Measurements from ENCODE around the gene PKD1. TPM values are rescaled to one million over a fixed set of nuclear protein-coding genes. Genes with fewer than 3 reads are reported as not detected.
"Not testable (repeated sequence)": the region's sequence is repeated elsewhere in the genome, so short reads cannot be mapped to it uniquely, and the experiment has no call there.

PKD1 gene
- total RNA-seq, 1 experiment from 2014 or later: 72.8 TPM

DNA sequence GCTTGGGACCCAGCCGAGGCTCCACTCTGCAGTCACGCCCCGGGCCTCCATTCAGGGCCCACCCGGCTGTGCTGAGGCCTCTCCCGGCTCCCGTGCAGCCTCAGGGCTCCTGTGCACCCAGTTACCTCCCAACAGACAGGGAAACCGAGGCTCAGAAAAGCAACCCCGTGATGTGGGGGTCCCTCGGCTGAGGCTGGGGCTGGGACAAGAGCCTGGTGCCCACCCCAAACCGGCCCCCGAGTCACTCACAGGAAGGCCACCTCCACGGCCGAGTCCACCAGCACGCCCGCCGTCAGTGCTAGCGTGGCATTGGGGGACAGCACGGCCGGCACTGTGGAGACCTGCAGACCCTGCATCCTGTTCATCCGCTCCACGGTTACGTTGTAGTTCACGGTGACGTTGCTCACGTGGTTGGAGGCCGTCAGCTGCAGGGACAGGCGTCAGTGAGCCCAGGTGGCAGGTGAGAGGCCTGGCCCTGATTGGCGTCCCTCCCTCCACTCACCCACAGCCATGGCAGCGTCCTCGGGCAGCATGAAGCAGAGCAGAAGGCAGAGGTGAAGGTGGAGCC is 23.1 kb downstream of the PKD1 start:
- not testable (repeated sequence) for H4K20me1 ChIP-seq (ENCODE audit: insufficient read depth, low read depth, low read length); H3K4me2 ChIP-seq (ENCODE audit: low read depth, low read length, poor library complexity, severe bottlenecking); DNase-seq; H3K27ac ChIP-seq (ENCODE audit: low read length); H3K4me3 ChIP-seq (ENCODE audit: low read length); H3K4me1 ChIP-seq (ENCODE audit: low read length); H3K79me2 ChIP-seq (ENCODE audit: low read length); H3K9me2 ChIP-seq (replicated peaks; ENCODE audit: insufficient read depth, low read length); H3K9me3 ChIP-seq (ENCODE audit: low read length); H3K9ac ChIP-seq (ENCODE audit: low read length); H3K36me3 ChIP-seq (ENCODE audit: insufficient read depth, low read length); H2AFZ ChIP-seq (ENCODE audit: low read length); H3K27me3 ChIP-seq (ENCODE audit: low read length)

DNA sequence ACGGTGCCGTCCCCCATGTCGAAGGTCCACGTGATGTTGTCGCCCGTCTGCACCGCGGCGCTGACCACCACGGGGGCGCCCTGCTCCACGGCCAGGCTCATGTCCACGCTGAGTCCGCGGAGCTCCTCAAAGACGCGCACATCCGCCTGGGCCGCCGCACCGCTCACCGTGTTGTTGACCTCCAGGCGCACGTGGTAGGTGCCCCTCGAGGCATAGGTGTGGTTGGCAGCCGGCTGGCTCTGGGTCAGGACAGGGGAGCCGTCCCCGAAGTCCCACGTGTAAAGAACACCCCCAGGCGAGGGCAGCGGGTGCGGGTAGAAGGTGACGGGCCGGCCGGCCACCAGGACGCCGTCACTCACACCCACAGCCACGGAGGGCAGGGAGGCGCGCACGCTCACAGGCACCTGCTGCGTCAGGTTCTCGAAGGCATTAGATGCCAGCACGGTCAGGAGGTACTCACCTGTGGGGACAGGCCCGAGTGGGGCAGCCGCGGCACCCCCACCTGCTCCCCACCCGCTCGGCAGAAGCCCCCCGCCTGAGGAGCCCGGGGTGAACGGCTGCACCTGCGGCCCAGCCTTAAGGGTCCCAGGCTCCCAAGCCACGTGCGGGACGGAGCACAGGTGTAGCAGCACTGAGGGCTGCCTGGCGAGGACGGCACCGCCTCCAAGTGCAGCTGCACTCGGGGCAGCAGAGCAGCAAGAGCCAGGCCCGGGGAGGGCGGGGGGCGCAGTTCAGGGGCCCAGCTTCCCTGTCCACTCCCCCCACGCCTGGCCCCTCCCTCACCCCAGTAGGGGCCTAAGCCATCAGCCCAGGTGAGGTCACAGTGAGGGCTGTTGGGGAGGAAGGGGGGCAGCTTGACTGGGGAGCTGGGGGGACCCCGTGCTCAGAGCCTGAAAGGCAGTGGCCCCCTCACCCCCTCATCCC is 24.0 kb downstream of the PKD1 start:
- not testable (repeated sequence) for H3K79me2 ChIP-seq (ENCODE audit: low read length); H3K9me3 ChIP-seq (ENCODE audit: low read length)

DNA sequence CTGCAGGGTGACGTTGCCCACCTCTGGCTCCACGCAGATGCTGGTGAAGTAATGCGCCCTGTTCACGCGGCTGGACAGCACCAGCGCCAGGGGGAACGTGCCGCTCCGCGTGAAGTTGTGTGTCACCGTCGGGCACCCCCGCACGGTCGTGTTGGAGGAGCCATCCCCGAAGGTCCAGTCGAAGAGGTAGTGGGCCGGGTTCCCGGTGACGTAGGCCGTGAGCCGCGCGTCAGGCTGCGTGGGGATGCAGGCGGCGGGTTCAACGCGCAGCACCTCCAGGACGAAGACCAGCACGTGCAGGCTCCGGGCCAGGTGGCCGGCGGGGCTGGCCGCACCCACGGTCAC is 24.7 kb downstream of the PKD1 start:
- H3K9me3 ChIP-seq (ENCODE audit: low read length): not testable (repeated sequence)

More for the DNA sequence above, 24.0 kb downstream of the PKD1 start:
- H3K9ac ChIP-seq (ENCODE audit: low read length); H3K4me1 ChIP-seq (ENCODE audit: low read length); H3K4me3 ChIP-seq (ENCODE audit: low read length); H4K20me1 ChIP-seq (ENCODE audit: insufficient read depth, low read depth, low read length); H3K9me2 ChIP-seq (replicated peaks; ENCODE audit: insufficient read depth, low read length); H3K36me3 ChIP-seq (ENCODE audit: insufficient read depth, low read length); H3K4me2 ChIP-seq (ENCODE audit: low read depth, low read length, poor library complexity, severe bottlenecking); H2AFZ ChIP-seq (ENCODE audit: low read length); DNase-seq; H3K27ac ChIP-seq (ENCODE audit: low read length); H3K27me3 ChIP-seq (ENCODE audit: low read length): not testable (repeated sequence)

DNA sequence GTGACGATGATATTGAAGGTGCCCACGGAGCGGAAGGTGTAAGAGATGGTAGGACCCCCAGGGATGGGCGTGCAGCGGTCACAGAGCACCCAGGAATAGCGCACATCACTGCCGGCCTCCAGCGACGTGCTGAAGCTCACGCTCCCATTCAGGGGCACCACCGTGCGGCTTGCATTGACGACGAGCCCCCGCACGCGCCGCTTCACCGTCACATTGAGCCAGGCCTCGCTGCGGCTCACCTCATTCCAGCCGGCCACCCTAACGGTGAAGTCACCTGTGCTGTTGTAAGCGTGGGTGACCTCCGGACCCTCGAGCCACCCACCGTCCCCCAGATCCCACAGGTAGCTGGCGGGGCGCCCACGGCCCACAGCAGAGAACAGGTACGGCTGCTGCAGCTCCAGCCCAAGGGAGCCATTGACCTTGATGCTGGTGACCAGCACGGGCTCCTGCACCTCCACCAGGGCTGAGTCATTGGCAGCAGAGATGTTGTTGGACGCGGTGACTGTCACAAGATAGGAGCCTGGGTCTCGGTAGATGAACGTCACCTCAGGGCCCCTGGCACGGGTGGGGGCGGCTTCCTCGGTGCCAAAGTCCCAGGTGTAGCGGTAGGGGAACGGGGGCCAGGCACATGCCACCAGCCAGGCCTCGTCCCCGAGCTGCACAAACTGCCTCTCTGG is 25.2 kb downstream of the PKD1 start:
- not testable (repeated sequence) for H3K27me3 ChIP-seq (ENCODE audit: low read length); H3K4me1 ChIP-seq (ENCODE audit: low read length); H3K4me2 ChIP-seq (ENCODE audit: low read depth, low read length, poor library complexity, severe bottlenecking); H2AFZ ChIP-seq (ENCODE audit: low read length); H3K9me3 ChIP-seq (ENCODE audit: low read length); H4K20me1 ChIP-seq (ENCODE audit: insufficient read depth, low read depth, low read length); H3K36me3 ChIP-seq (ENCODE audit: insufficient read depth, low read length); H3K9me2 ChIP-seq (replicated peaks; ENCODE audit: insufficient read depth, low read length); DNase-seq; H3K27ac ChIP-seq (ENCODE audit: low read length); H3K79me2 ChIP-seq (ENCODE audit: low read length); H3K4me3 ChIP-seq (ENCODE audit: low read length); H3K9ac ChIP-seq (ENCODE audit: low read length)

More for the DNA sequence above, 24.7 kb downstream of the PKD1 start:
- H3K36me3 ChIP-seq (ENCODE audit: insufficient read depth, low read length); H3K79me2 ChIP-seq (ENCODE audit: low read length); H3K4me3 ChIP-seq (ENCODE audit: low read length); H3K4me2 ChIP-seq (ENCODE audit: low read depth, low read length, poor library complexity, severe bottlenecking); DNase-seq; H3K27ac ChIP-seq (ENCODE audit: low read length); H3K9ac ChIP-seq (ENCODE audit: low read length); H2AFZ ChIP-seq (ENCODE audit: low read length); H3K4me1 ChIP-seq (ENCODE audit: low read length); H4K20me1 ChIP-seq (ENCODE audit: insufficient read depth, low read depth, low read length); H3K27me3 ChIP-seq (ENCODE audit: low read length); H3K9me2 ChIP-seq (replicated peaks; ENCODE audit: insufficient read depth, low read length): not testable (repeated sequence)

GRCh38 chr16:2109872-2110271 is 25.8 kb downstream of the PKD1 start:
- not testable (repeated sequence) for H3K27ac ChIP-seq (ENCODE audit: low read length); H3K79me2 ChIP-seq (ENCODE audit: low read length); H3K27me3 ChIP-seq (ENCODE audit: low read length); H3K4me3 ChIP-seq (ENCODE audit: low read length); H4K20me1 ChIP-seq (ENCODE audit: insufficient read depth, low read depth, low read length); DNase-seq; H2AFZ ChIP-seq (ENCODE audit: low read length); H3K9me3 ChIP-seq (ENCODE audit: low read length); H3K9me2 ChIP-seq (replicated peaks; ENCODE audit: insufficient read depth, low read length); H3K36me3 ChIP-seq (ENCODE audit: insufficient read depth, low read length); H3K4me2 ChIP-seq (ENCODE audit: low read depth, low read length, poor library complexity, severe bottlenecking); H3K4me1 ChIP-seq (ENCODE audit: low read length); H3K9ac ChIP-seq (ENCODE audit: low read length)

- H3K9me3 ChIP-seq (ENCODE audit: low read length); H3K36me3 ChIP-seq (ENCODE audit: insufficient read depth, low read length); H3K27ac ChIP-seq (ENCODE audit: low read length); H3K4me1 ChIP-seq (ENCODE audit: low read length); H3K9ac ChIP-seq (ENCODE audit: low read length); H2AFZ ChIP-seq (ENCODE audit: low read length); H4K20me1 ChIP-seq (ENCODE audit: insufficient read depth, low read depth, low read length); H3K9me2 ChIP-seq (replicated peaks; ENCODE audit: insufficient read depth, low read length); H3K4me3 ChIP-seq (ENCODE audit: low read length); DNase-seq; H3K27me3 ChIP-seq (ENCODE audit: low read length); H3K4me2 ChIP-seq (ENCODE audit: low read depth, low read length, poor library complexity, severe bottlenecking); H3K79me2 ChIP-seq (ENCODE audit: low read length): not testable (repeated sequence)
Measured at GRCh38 chr16:2109271-2109580, 26.5 kb downstream of the PKD1 start.

DNA sequence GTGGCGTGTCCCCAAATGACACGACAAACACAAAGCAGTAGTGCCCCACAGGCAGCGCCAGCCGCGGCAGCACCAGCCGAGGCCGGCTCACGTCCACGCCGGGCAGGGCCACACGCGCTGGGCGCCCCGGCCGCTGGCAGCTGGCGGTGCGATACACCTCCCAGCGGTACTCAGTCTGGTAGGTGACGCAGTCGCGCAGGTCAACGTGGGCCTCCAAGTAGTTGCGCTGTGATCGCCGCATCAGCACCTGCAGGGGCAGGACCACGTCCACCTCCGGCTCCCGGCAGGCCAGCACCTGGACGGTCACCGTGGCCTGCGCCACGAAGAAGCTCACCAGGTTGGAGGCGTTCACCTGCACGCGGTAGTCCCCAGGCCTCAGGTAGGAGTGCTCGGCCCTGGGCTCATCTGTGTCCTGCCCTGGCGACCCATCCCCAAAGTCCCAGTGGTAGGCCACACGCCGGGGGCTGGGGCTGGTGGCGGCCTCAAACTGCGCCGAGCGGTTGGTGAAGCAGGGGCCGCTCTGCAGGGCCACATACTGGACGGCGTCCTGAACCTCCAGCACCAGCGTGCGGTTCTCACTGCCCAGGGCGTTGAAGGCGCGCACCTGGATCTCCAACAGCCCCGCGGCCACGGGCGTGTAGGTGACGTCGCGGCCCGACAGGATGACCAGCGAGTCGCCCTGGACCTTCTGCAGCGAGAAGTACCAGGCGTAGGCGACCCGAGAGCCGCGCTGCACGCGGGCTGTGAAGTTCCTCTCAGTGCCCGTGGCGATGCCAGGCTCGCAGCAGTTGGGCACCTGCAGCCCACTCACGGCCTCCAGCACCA is 27.0 kb downstream of the PKD1 start:
- DNase-seq; H4K20me1 ChIP-seq (ENCODE audit: insufficient read depth, low read depth, low read length); H3K27me3 ChIP-seq (ENCODE audit: low read length); H3K9ac ChIP-seq (ENCODE audit: low read length); H3K9me2 ChIP-seq (replicated peaks; ENCODE audit: insufficient read depth, low read length); H3K4me2 ChIP-seq (ENCODE audit: low read depth, low read length, poor library complexity, severe bottlenecking); H2AFZ ChIP-seq (ENCODE audit: low read length); H3K36me3 ChIP-seq (ENCODE audit: insufficient read depth, low read length); H3K4me3 ChIP-seq (ENCODE audit: low read length); H3K4me1 ChIP-seq (ENCODE audit: low read length); H3K9me3 ChIP-seq (ENCODE audit: low read length); H3K79me2 ChIP-seq (ENCODE audit: low read length); H3K27ac ChIP-seq (ENCODE audit: low read length): not testable (repeated sequence)

GRCh38 chr16:2107791-2108125 is 27.9 kb downstream of the PKD1 start:
- H3K4me2 ChIP-seq (ENCODE audit: low read depth, low read length, poor library complexity, severe bottlenecking); H3K79me2 ChIP-seq (ENCODE audit: low read length); H3K9me3 ChIP-seq (ENCODE audit: low read length); H4K20me1 ChIP-seq (ENCODE audit: insufficient read depth, low read depth, low read length); H2AFZ ChIP-seq (ENCODE audit: low read length); H3K36me3 ChIP-seq (ENCODE audit: insufficient read depth, low read length); H3K9me2 ChIP-seq (replicated peaks; ENCODE audit: insufficient read depth, low read length); H3K9ac ChIP-seq (ENCODE audit: low read length); H3K4me3 ChIP-seq (ENCODE audit: low read length); DNase-seq; H3K27ac ChIP-seq (ENCODE audit: low read length); H3K4me1 ChIP-seq (ENCODE audit: low read length); H3K27me3 ChIP-seq (ENCODE audit: low read length): not testable (repeated sequence)
